ENCODE measurements around the gene TUSC2. TPM values are rescaled to one million over a fixed set of nuclear protein-coding genes. Genes with fewer than 3 reads are reported as not detected.

TUSC2 gene
- total and polyA plus RNA-seq, 9 of the 15 experiments (the other 6 are each of a cell fraction or from before 2014, with no cell fraction given), result 2.8 to 67.5 (median 25.8) TPM

DNA sequence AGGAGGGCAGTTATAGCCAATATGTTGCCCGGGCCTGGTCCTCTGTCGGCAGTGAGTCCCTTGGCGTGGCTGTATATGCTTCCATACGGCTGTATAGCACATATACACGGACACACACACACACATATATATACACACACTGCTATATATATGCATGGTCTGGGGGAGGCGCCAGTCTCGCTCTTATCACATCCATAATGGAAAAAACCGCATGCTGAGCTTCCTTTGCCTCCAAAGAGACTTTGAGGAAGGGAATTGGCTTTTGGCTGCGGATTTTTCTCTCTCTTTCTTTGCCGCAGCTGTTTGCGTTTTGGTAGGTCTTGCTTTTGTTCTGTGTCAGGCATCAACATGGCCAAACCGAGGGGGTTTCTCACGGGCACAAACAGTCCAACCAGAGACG is 42.6 kb upstream of the TUSC2 start (continued):
- TF ChIP-seq, protein P1, sequence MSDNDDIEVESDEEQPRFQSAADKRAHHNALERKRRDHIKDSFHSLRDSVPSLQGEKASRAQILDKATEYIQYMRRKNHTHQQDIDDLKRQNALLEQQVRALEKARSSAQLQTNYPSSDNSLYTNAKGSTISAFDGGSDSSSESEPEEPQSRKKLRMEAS (CRISPR knock-in tag; IDR thresholded peaks at IDR 0.05), result peak; percentile 53; the same call in 1 of the 2 replicates
- TF ChIP-seq ZBTB5 (IDR thresholded peaks at IDR 0.05), result no peak
- no peak for TF ChIP-seq SFPQ (IDR thresholded peaks at IDR 0.05; ENCODE audit: low read depth, low read length)
- TF ChIP-seq RAD21 (CRISPR knock-in tag; conservative IDR thresholded peaks at IDR 0.05 in 1 of 2, IDR thresholded peaks at IDR 0.05 in 1 of 2), result peak; percentile 70 to 74
- TF ChIP-seq, protein P2, sequence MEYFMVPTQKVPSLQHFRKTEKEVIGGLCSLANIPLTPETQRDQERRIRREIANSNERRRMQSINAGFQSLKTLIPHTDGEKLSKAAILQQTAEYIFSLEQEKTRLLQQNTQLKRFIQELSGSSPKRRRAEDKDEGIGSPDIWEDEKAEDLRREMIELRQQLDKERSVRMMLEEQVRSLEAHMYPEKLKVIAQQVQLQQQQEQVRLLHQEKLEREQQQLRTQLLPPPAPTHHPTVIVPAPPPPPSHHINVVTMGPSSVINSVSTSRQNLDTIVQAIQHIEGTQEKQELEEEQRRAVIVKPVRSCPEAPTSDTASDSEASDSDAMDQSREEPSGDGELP (CRISPR knock-in tag; IDR thresholded peaks at IDR 0.05; ENCODE audit: borderline replicate concordance), result 0 out of 2 replicates have a peak, but pooled peaks have one; percentile 24
- TF ChIP-seq, protein P3, sequence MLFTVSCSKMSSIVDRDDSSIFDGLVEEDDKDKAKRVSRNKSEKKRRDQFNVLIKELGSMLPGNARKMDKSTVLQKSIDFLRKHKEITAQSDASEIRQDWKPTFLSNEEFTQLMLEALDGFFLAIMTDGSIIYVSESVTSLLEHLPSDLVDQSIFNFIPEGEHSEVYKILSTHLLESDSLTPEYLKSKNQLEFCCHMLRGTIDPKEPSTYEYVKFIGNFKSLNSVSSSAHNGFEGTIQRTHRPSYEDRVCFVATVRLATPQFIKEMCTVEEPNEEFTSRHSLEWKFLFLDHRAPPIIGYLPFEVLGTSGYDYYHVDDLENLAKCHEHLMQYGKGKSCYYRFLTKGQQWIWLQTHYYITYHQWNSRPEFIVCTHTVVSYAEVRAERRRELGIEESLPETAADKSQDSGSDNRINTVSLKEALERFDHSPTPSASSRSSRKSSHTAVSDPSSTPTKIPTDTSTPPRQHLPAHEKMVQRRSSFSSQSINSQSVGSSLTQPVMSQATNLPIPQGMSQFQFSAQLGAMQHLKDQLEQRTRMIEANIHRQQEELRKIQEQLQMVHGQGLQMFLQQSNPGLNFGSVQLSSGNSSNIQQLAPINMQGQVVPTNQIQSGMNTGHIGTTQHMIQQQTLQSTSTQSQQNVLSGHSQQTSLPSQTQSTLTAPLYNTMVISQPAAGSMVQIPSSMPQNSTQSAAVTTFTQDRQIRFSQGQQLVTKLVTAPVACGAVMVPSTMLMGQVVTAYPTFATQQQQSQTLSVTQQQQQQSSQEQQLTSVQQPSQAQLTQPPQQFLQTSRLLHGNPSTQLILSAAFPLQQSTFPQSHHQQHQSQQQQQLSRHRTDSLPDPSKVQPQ (CRISPR knock-in tag; IDR thresholded peaks at IDR 0.05; ENCODE audit: borderline replicate concordance), result no peak
- 0 out of 2 replicates have a peak, but pooled peaks have one; percentile 42 for TF ChIP-seq MYC (IDR thresholded peaks at IDR 0.05; ENCODE audit: low read depth, low read length)
- no peak for TF ChIP-seq MYC (CRISPR knock-in tag; IDR thresholded peaks at IDR 0.05; ENCODE audit: borderline replicate concordance, low read depth)
- peak; percentile 24; the same call in 1 of the 2 replicates for TF ChIP-seq ZNF384 (IDR thresholded peaks at IDR 0.05; ENCODE audit: low read depth, low read length)
- peak; percentile 59 for TF ChIP-seq DEAF1 (CRISPR knock-in tag; IDR thresholded peaks at IDR 0.05)
- TF ChIP-seq, protein P4, sequence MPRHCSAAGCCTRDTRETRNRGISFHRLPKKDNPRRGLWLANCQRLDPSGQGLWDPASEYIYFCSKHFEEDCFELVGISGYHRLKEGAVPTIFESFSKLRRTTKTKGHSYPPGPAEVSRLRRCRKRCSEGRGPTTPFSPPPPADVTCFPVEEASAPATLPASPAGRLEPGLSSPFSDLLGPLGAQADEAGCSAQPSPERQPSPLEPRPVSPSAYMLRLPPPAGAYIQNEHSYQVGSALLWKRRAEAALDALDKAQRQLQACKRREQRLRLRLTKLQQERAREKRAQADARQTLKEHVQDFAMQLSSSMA (CRISPR knock-in tag; IDR thresholded peaks at IDR 0.05), result no peak
- TF ChIP-seq E2F1 (CRISPR knock-in tag; IDR thresholded peaks at IDR 0.05), result no peak
